Thyroid gland (tissue), 4 donors: ENCODE data around the gene ARPP21.

Source experiments
- CTCF ChIP-seq, 6 experiments: fragments of 200-600 bp in 3 of 6; fragments of 450-650 bp in 3 of 6; sonication (generic) in 3 of 6; IDR thresholded peaks; one replicate each; pipeline ENCODE4 v1.5.1; 2016 to 2019; ENCODE audit warnings: antibody characterized with exemption in 6 of 6, mild to moderate bottlenecking in 2 of 6, inconsistent platforms in 1 of 6, moderate library complexity in 1 of 6
- POLR2A ChIP-seq, 2 donors: fragments of 450-650 bp; IDR thresholded peaks; one replicate each; pipeline ENCODE4 v1.6.1; 2017; ENCODE audit warnings: antibody characterized with exemption in 2 of 2, mild to moderate bottlenecking in 2 of 2, moderate library complexity in 1 of 2

- TF ChIP-seq CTCF (IDR thresholded peaks at IDR 0.05) = no peak
- TF ChIP-seq POLR2A (IDR thresholded peaks at IDR 0.05) = no peak
Measured at GRCh38 chr3:35800960-35801459, 161.7 kb downstream of the ARPP21 start.
